SK-MEL-5 (cell line): ENCODE data around the gene PTH2. TPM values are rescaled to one million over a fixed set of nuclear protein-coding genes. Genes with fewer than 3 reads are reported as not detected.

Experiments
- DNase-seq: peaks from one replicate; pipeline ENCODE4 v3.0.0-alpha.2; 2016; ENCODE audit warnings: low read depth, low spot score
- in situ Hi-C: cut with HindIII; loops from 2 replicates; pipeline ENCODE4 v1.10.0; 2016; ENCODE audit warnings: low sequenced_read_pairs, high pct_unique_total_duplicates, low pct_unique_long_range_greater_than_20kb
- total RNA-seq: library from RNA; depleted of rRNA; stranded (reverse); fragments of >200 nt; shearing (Covaris generic); gene quantifications from 2 replicates; pipeline ENCODE4 v1.2.3, GENCODE V29; 2014

PTH2 gene
- total RNA-seq, 1 experiment from 2014 or later, result not detected

DNA sequence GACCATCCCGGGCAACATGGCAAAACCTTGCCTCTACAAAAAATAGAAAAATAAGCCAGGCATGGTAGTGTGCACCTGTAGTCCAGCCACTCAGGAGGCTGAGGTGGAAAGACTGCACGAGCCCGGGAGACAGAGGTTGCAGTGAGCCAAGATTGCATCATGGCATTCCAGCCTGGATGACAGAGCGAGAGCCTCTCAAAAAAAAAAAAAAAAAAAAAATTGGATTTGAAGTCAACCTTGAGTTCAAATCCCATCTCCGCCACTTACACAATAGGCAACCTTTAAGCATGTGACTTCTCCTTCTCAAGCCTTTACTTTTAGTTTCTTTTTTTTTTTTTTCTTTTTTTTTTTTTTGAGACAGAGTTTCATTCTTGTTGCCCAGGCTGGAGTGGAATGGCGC, 23.2 kb downstream of the PTH2 start:
- in situ Hi-C loops, result no loop called here
- DNase-seq, result no peak

DNA sequence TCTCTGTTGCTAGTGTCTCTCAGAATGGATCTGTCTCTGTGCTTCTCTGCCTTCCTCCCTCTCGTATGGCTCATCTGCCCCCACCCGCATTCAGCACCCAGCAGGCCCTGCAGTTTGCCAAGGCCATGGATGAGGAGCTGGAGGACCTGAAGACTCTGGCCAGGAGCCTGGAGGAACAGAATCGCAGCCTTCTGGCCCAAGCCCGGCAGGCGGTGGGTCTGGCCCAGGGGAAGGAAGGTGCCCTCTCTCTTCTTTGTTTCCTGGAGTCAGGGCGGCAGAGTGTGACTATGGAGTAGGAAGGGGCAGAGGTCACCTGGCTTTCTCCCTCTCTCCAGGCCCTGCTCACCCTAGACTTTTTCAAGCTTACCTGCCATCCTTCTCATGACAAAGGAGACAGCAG, 24.3 kb downstream of the PTH2 start:
- in situ Hi-C loops, result no loop called here
- DNase-seq, result no peak

DNA sequence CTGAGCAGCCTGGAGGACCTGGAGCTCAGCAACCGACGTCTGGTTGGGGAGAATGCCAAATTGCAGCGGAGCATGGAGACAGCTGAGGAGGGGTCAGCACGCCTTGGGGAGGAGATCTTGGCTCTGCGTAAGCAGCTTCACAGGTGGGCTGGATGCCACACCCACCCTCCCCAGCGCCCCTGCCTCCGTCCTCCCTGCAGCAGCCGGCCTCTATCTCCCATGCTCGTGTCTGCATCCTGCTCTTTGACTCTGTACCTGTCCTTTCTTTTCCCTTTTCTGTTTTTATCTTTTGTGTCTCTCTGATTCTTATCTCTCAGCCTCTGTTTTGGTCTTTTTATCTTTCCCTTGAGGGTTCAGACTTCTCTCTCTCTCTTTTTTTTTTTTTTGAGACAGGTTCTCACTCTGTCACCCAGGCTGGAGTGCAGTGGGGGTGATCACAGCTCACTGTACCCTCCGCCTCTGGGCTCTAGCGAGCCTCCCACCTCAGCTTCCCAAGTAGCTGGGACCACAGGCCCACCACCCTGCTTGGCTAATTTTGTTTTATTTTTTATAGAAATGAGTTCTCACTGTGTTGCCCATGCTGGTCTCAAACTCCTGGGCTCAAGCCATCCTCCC, 25.1 kb downstream of the PTH2 start:
- in situ Hi-C loops, result no loop called here
- no peak for DNase-seq

- in situ Hi-C loops, result no loop called here
- DNase-seq, result no peak
These were observed 26.3 kb downstream of the PTH2 start for GRCh38 chr19:49396738-49397505.

- in situ Hi-C loops, result no loop called here
- DNase-seq, result no peak
These were observed 27.4 kb downstream of the PTH2 start for GRCh38 chr19:49395581-49396407.

- DNase-seq, result no peak
- in situ Hi-C loops, result no loop called here
These were observed 29.4 kb downstream of the PTH2 start for GRCh38 chr19:49393881-49394280.

- in situ Hi-C loops, result no loop called here
- peak; percentile 82 for DNase-seq
These were observed 31.5 kb downstream of the PTH2 start for GRCh38 chr19:49391581-49392399.

- no peak for DNase-seq
- in situ Hi-C loops, result no loop called here
These were observed 32.3 kb downstream of the PTH2 start for GRCh38 chr19:49390929-49391359.

DNA sequence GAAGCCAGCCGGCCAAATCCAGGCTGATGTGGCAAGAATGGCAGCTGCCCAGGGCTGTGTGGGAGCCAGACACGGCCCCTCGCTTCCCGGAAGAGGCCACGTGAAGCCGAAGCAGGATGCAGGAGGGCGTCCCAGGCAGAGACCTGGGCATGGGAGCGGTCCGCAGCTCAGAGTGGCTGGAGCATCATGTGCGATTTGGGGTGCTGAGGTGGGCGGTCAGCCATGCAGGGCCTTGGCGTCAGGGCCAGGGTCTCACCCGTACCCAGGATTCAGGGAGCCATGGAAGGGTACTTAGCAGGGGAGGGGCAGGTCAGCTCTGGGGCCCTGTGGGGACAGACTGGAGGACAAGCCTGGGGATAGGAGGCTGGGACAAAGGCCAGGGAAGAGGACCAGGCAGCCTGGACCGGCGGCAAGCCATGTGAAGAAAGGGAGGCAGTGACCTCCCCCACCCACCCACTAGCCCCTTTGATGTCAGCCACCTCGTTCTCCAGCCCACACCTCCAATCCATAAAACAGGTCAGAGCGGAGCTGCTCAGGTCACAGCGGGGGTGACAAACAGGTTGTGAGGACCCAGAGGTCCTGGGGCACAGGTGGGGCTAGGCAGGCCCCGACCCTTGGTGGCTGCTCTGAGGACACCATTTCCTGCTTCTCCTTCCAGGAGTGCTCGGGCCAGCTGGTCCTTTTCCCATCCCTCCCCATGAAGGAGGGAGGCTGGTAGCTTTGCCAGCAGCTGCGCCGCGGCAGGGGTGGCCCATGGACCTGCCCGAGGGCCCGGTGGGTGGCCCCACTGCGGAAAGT, 32.9 kb downstream of the PTH2 start:
- DNase-seq, result no peak
- in situ Hi-C loops, result no loop called here

- in situ Hi-C loops, result no loop called here
- DNase-seq, result no peak
These were observed 33.8 kb downstream of the PTH2 start for GRCh38 chr19:49389406-49389805.

GRCh38 chr19:49387936-49388372, 35.3 kb downstream of the PTH2 start, which contains the start of gene KASH5:
KASH5 (plus strand) TSS chr19:49388249; CDS start chr19:49390884, 2,635 bp downstream.
- in situ Hi-C loops, result no loop called here
- peak; percentile 93 for DNase-seq

GRCh38 chr19:49383599-49383998, 39.6 kb downstream of the PTH2 start:
- in situ Hi-C loops, result no loop called here
- DNase-seq, result no peak

DNA sequence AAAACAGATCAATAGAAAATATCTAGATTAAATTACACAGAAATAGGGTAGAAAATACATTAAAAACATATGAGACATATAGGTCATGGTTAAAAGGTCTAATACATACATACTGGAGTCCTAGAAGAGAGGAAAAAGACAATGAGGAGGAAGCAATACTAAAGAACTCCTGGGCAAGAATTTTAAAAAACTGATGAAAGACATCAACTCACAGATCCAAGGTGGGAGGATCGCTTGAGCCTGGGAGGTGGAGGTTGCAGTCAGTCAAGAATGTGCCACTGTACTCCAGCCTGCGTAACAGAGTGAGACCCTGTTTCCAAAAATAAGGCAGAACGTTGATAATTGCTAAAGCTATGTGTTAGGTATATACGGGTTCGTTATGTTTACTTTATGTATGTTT, 40.6 kb downstream of the PTH2 start:
- in situ Hi-C loops, result no loop called here
- DNase-seq, result no peak

GRCh38 chr19:49380391-49380790, 42.9 kb downstream of the PTH2 start:
- in situ Hi-C loops, result no loop called here
- no peak for DNase-seq

- in situ Hi-C loops, result no loop called here
- DNase-seq, result no peak
These were observed 44.7 kb downstream of the PTH2 start for GRCh38 chr19:49378512-49378911.

DNA sequence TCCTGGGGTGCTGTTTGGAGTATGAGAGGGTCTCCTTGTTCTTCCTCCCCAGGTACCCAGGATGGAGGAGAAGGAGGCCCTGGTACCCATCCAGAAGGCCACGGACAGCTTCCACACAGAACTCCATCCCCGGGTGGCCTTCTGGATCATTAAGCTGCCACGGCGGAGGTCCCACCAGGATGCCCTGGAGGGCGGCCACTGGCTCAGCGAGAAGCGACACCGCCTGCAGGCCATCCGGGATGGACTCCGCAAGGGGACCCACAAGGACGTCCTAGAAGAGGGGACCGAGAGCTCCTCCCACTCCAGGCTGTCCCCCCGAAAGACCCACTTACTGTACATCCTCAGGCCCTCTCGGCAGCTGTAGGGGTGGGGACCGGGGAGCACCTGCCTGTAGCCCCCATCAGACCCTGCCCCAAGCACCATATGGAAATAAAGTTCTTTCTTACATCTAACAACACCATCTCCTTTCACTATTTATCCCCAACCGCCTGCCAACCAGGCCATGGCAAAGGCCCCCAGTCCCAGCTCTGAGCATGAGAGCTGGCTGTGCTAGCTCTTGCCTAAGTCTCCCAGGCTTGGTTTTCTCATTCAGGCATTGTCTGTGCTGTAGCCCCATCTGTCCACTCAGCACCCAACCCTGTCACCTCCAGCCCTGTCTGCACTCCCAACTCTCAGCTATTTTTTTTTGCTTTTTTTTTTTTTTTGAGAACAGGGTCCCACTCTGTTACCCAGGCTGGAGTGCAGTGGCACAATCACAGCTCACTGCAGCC, 48.4 kb downstream of the PTH2 start:
- in situ Hi-C loops, result no loop called here
- DNase-seq, result no peak
